KMS-11 (cell line): ENCODE data around the gene SINHCAF.

Source experiments
- H2AFZ ChIP-seq: fragments of 200-600 bp; sonication (generic); 2 replicates; pipeline ENCODE4 v1.6.1; 2016; ENCODE audit warnings: antibody characterized with exemption, mixed run types, low read depth
- H3K27ac ChIP-seq: fragments of 200-600 bp; sonication (generic); 2 replicates; pipeline ENCODE4 v1.6.1; 2016; ENCODE audit warnings: mild to moderate bottlenecking, mixed run types
- H3K27me3 ChIP-seq: fragments of 200-600 bp; sonication (generic); 2 replicates; pipeline ENCODE4 v1.6.1; 2017; ENCODE audit warnings: mild to moderate bottlenecking, low read depth, mixed run types, moderate library complexity; ENCODE audit not compliant: insufficient read depth
- H3K36me3 ChIP-seq: fragments of 200-600 bp; sonication (generic); 2 replicates; pipeline ENCODE4 v1.6.1; 2017; ENCODE audit warnings: mild to moderate bottlenecking, mixed run types; ENCODE audit not compliant: insufficient read depth
- H3K4me1 ChIP-seq: fragments of 200-600 bp; sonication (generic); 2 replicates; pipeline ENCODE4 v1.6.1; 2016; ENCODE audit warnings: mild to moderate bottlenecking, low read depth, mixed run types; ENCODE audit not compliant: poor library complexity, severe bottlenecking
- H3K4me2 ChIP-seq: fragments of 200-600 bp; sonication (generic); 2 replicates; pipeline ENCODE4 v1.7.0; 2016; ENCODE audit warnings: mild to moderate bottlenecking, mixed run types
- H3K4me3 ChIP-seq: fragments of 200-600 bp; sonication (generic); IDR thresholded peaks from 2 replicates; pipeline ENCODE4 v1.6.1; 2017; ENCODE audit warnings: low read depth, low read length, mixed read lengths; ENCODE audit not compliant: insufficient read depth
- H3K79me2 ChIP-seq: fragments of 200-600 bp; sonication (generic); 2 replicates; pipeline ENCODE4 v1.6.1; 2016; ENCODE audit warnings: low read depth, mixed run types; ENCODE audit not compliant: insufficient read depth
- H3K9ac ChIP-seq: fragments of 200-600 bp; sonication (generic); 2 replicates; pipeline ENCODE4 v1.6.1; 2016; ENCODE audit warnings: mild to moderate bottlenecking, mixed run types
- H4K20me1 ChIP-seq: fragments of 200-600 bp; sonication (generic); 2 replicates; pipeline ENCODE4 v1.6.1; 2016; ENCODE audit warnings: mild to moderate bottlenecking, mixed run types; ENCODE audit not compliant: insufficient read depth
- CTCF ChIP-seq: fragments of 200-600 bp; sonication (generic); conservative IDR thresholded peaks from 2 replicates; pipeline ENCODE4 v1.6.1; 2017; ENCODE audit warnings: low read depth, mild to moderate bottlenecking, antibody characterized with exemption, low read length, moderate library complexity, mixed read lengths

Gene SINHCAF

GRCh38 chr12:31301311-31301710 is 24.6 kb downstream of the SINHCAF start:
- peaks cover 19% of the 10 kb centered on the region for H4K20me1 ChIP-seq
- H3K79me2 ChIP-seq: peaks cover 87% of the 10 kb centered on the region
- H3K4me1 ChIP-seq: no peaks in the 10 kb centered on the region
- H3K36me3 ChIP-seq: peaks cover 14% of the 10 kb centered on the region; the same call in 1 of the 2 replicates
- H3K27ac ChIP-seq: no peak overlapping the region
- no peak for TF ChIP-seq CTCF
- no peak overlapping the region for H2AFZ ChIP-seq
- no peak overlapping the region for H3K4me2 ChIP-seq
- no peak overlapping the region for H3K9ac ChIP-seq
- no peak overlapping the region for H3K4me3 ChIP-seq
- no peaks in the 10 kb centered on the region for H3K27me3 ChIP-seq

GRCh38 chr12:31300783-31301182 is 25.2 kb downstream of the SINHCAF start:
- Histone ChIP-seq H3K27ac (no peak overlapping the region), H3K4me2 (no peak overlapping the region)
- no peak for TF ChIP-seq CTCF

GRCh38 chr12:31300341-31300740 is 25.6 kb downstream of the SINHCAF start:
- Histone ChIP-seq H3K4me2 (no peak overlapping the region), H3K4me1 (no peaks in the 10 kb centered on the region), H3K36me3 (peaks cover 19% of the 10 kb centered on the region; the same call in 1 of the 2 replicates), H2AFZ (no peak overlapping the region), H3K4me3 (no peak overlapping the region), H4K20me1 (peaks cover 13% of the 10 kb centered on the region; the same call in 1 of the 2 replicates), H3K27me3 (no peaks in the 10 kb centered on the region), H3K9ac (no peak overlapping the region), H3K27ac (no peak overlapping the region), H3K79me2 (peaks cover 80% of the 10 kb centered on the region)
- TF ChIP-seq CTCF: no peak

More at GRCh38 chr12:31300783-31301182, 25.2 kb downstream of the SINHCAF start:
- H3K9ac ChIP-seq: no peak overlapping the region
- H3K36me3 ChIP-seq: peaks cover 18% of the 10 kb centered on the region; the same call in 1 of the 2 replicates
- H3K4me3 ChIP-seq: no peak overlapping the region
- H2AFZ ChIP-seq: no peak overlapping the region
- no peaks in the 10 kb centered on the region for H3K4me1 ChIP-seq
- H4K20me1 ChIP-seq: peaks cover 14% of the 10 kb centered on the region; the same call in 1 of the 2 replicates
- H3K79me2 ChIP-seq: peaks cover 84% of the 10 kb centered on the region
- no peaks in the 10 kb centered on the region for H3K27me3 ChIP-seq

- Histone ChIP-seq H3K4me3 (no peak overlapping the region), H3K4me1 (no peaks in the 10 kb centered on the region), H2AFZ (no peak overlapping the region), H3K27ac (no peak overlapping the region), H3K4me2 (no peak overlapping the region), H3K9ac (no peak overlapping the region), H4K20me1 (peaks cover 3% of the 10 kb centered on the region; the same call in 1 of the 2 replicates), H3K36me3 (peaks cover 21% of the 10 kb centered on the region; the same call in 1 of the 2 replicates), H3K27me3 (no peaks in the 10 kb centered on the region), H3K79me2 (peaks cover 67% of the 10 kb centered on the region)
- TF ChIP-seq CTCF: no peak
These were observed 27.0 kb downstream of the SINHCAF start for GRCh38 chr12:31298922-31299321.
